ENCODE data around the gene NRXN2.

- TF ChIP-seq EZH2phosphoT487 (IDR thresholded peaks at IDR 0.05; ENCODE audit: insufficient read depth, low read depth) (no peak), EZH2 (IDR thresholded peaks at IDR 0.05; ENCODE audit: insufficient read depth, poor library complexity, severe bottlenecking) (no peak)
Measured at GRCh38 chr11:64713016-64713707, 9.8 kb downstream of the NRXN2 start.

Data from GM23248 (cell line).